ENCODE measurements around the gene EFHD2.

DNA sequence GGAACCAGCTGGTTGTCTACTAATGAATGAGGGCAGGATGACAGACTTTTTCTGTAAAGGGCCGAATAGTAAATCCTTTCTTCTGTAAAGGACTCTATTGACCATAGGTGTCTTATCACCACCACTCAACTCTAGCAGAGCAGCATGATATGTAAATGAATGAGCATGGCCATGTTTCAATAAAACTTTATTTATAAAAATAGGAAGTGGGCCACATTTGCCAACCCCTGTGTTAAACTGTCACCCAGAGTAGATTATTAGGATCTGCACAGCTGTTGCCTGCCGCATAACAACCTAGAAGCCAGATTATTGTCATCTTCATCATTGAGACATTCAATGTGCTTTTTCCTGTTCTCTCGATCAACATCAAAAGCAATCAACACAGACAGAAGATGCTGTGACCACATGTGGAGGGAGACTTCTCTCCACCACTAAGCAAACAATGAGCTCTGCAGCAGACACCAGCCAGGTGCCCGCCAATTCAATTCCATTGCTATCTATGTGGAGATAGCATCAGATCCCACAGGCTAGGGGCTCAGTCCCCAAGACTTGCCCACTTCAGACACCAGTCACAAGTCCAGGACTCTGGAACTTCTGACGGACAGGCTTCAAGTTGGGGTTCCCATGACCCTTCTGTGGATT is 6.8 kb upstream of the EFHD2 start:
- TF ChIP-seq CTCF (IDR thresholded peaks at IDR 0.05) (no peak), POLR2A (IDR thresholded peaks at IDR 0.05) (no peak)

All from Peyer's patch (tissue), 4 donors.